ENCODE results near the gene ORAI3.

ORAI3 gene

DNA sequence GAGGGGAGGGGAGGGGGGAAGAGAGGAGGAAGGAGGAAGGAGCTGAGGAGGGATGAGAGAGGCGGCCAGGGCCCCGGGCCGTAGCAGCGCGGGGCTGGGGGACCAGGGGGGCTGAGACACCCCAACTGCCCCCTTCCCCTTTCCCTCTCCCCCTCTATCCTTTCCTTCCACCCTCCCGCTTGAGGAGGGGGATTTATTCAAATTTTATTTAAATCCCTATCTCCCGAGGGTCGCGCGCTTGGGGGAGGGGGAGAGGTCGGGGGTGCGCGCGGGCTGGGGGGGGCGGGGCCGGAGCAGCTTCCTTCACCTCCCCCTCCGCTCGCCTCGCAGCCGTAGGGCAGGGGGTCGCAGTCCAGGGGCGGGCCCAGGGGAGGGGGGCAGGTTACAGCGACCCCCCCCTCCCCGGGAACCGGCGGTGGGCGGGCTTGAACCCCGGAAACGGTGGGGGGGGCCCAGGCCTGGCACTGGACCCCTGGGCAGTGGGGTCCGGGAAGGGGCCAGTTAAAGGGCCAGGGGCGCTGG lies 25.3 kb upstream of the ORAI3 start, which contains the start of gene FBXL19:
FBXL19 (plus strand) TSS at position 19 of the 522 bp plus-strand sequence. CDS start 2,183 bp downstream, outside the sequence.
- no peak for TF ChIP-seq CTCF (IDR thresholded peaks at IDR 0.05; ENCODE audit: low read depth, low read length, missing control alignments)
- H3K4me3 ChIP-seq (ENCODE audit: low read depth, low read length): peak within 1 kb of the TSS; percentile 76
- no peak for DNase-seq (ENCODE audit: low read depth)

GRCh38 chr16:30924076-30924912 lies 24.6 kb upstream of the ORAI3 start:
- H3K4me3 ChIP-seq (ENCODE audit: low read depth, low read length): peak overlapping the region; percentile 72
- TF ChIP-seq CTCF (IDR thresholded peaks at IDR 0.05; ENCODE audit: low read depth, low read length, missing control alignments): no peak
- DNase-seq (ENCODE audit: low read depth): no peak

- H3K4me3 ChIP-seq (ENCODE audit: low read depth, low read length): peak overlapping the region; percentile 72
- DNase-seq (ENCODE audit: low read depth): no peak
- no peak for TF ChIP-seq CTCF (IDR thresholded peaks at IDR 0.05; ENCODE audit: low read depth, low read length, missing control alignments)
Observed at GRCh38 chr16:30924913-30925631, 23.8 kb upstream of the ORAI3 start.

- H3K4me3 ChIP-seq (ENCODE audit: low read depth, low read length): no peak overlapping the region
- no peak for TF ChIP-seq CTCF (IDR thresholded peaks at IDR 0.05; ENCODE audit: low read depth, low read length, missing control alignments)
Observed at GRCh38 chr16:30925632-30925987, 23.3 kb upstream of the ORAI3 start.

DNA sequence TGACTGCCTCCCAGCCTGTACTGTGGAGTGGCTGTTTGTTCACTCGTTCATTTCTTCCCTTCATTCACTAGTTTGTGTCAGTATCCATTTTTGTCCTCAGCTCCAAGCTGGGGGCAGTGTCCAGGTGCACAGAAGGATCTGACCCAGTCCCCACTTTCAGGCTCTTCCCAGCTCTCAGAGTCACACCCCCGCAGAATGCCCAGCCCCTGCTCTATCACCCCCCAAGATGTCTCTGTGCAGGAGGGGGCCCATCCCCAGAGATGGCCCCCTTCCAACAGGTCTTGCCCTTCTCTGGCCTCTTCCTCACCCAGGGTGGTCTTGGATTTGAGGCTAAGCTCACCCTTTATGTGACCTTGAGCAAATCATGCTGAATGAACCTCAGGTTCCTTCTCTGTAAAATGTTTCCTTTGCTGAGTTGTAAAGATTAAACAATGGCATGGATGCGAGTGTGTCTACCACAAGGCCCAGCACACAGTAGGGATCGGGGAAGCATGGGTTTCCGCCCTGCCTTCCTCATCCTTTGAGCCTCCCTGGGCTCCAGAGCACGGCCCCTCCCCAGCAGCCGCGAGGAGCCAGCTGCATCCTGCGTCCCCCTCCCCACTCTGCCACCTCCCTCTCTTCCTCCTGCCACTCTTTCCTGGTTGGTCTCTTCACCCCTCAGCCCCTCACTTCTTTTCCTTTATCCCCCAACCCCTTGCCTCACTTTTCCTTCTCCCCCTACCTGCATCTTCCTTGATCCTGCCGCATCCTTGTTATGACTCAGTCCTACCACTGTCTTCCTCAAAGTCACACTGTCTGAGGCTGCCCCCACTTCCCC lies 22.7 kb upstream of the ORAI3 start:
- no peak for DNase-seq (ENCODE audit: low read depth)
- TF ChIP-seq CTCF (IDR thresholded peaks at IDR 0.05; ENCODE audit: low read depth, low read length, missing control alignments): no peak
- H3K4me3 ChIP-seq (ENCODE audit: low read depth, low read length): no peak overlapping the region

More at GRCh38 chr16:30925632-30925987, 23.3 kb upstream of the ORAI3 start:
- DNase-seq (ENCODE audit: low read depth): no peak

- H3K4me3 ChIP-seq (ENCODE audit: low read depth, low read length): no peak overlapping the region
- TF ChIP-seq CTCF (IDR thresholded peaks at IDR 0.05; ENCODE audit: low read depth, low read length, missing control alignments): no peak
- no peak for DNase-seq (ENCODE audit: low read depth)
Observed at GRCh38 chr16:30926937-30927788, 21.7 kb upstream of the ORAI3 start.

All from GM12864 (cell line).